ENCODE data around the gene TMEM63A. TPM values are rescaled to one million over a fixed set of nuclear protein-coding genes. Genes with fewer than 3 reads are reported as not detected.

Gene TMEM63A
- total RNA-seq, 2 donors from 2014 or later = 16.0 to 19.0 TPM

GRCh38 chr1:225820522-225821120, 61.6 kb downstream of the TMEM63A start:
- Histone ChIP-seq H3K9me3 (no peaks in the 10 kb centered on the region), H3K4me1 (peaks cover 0 to 66% of the 10 kb centered on the region in 2 donors), H3K36me3 (no peaks in the 10 kb centered on the region), H3K4me3 (no peak overlapping the region), H3K27ac (no peak overlapping the region), H3K27me3 (no peaks in the 10 kb centered on the region)
- TF ChIP-seq CTCF (IDR thresholded peaks at IDR 0.05) = no peak
- DNase-seq (ENCODE audit: low spot score) = no peak

- Histone ChIP-seq H3K9me3 (no peaks in the 10 kb centered on the region), H3K36me3 (no peaks in the 10 kb centered on the region), H3K4me3 (no peak overlapping the region), H3K4me1 (peaks cover 0 to 66% of the 10 kb centered on the region in 2 donors), H3K27ac (peak overlapping the region; percentile 39 to 52), H3K27me3 (no peaks in the 10 kb centered on the region)
- TF ChIP-seq CTCF (IDR thresholded peaks at IDR 0.05) = no peak
- no peak for DNase-seq (ENCODE audit: low spot score)
Observed at GRCh38 chr1:225819346-225820192, 62.6 kb downstream of the TMEM63A start.

DNA sequence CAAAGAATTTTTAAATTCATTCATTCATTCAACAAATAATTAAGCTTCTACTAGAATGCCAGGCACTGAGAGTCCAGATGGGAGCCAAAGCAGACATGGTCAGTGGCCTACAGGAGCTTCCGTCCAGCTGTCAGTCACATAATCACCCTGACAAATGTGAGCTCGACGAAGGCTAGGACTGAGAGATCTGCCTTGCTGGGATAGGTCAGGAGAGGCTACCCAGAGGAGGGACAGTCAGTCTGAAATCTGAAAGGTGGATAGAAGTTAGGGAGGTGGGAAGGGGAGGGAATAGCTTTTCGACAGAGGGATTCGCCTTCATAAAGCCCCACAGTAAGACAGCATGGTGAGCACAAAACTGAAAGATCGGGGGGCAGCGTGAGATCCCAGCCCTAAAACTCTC, 64.0 kb downstream of the TMEM63A start:
- TF ChIP-seq CTCF (IDR thresholded peaks at IDR 0.05) = no peak
- DNase-seq (ENCODE audit: low spot score) = no peak

DNA sequence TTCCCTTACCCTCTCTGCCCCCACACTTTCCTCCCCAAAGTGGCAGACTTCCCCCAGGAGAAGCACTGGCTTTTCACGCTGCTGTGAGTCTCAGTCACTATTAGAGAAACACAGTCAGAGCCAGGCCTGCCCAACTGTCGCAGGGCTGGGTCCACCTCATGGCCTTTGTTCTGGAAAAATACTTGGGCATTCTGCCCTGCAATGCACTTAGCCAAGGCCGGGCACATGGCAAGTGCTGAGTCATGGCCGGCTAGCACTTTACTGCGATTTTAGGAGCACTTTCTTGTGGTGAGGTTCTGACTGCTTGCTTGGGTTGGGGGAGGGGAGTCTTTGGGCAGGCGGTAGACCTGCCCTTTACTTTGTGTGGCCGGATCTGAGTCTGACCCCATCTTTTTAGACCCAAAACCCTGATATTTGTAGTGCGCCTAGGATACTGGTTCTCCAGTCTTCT, 64.5 kb downstream of the TMEM63A start:
- peak; percentile 95 for DNase-seq (ENCODE audit: low spot score)
- no peak overlapping the region for H3K4me3 ChIP-seq
- no peak for TF ChIP-seq CTCF (IDR thresholded peaks at IDR 0.05)
- no peaks in the 10 kb centered on the region for H3K9me3 ChIP-seq
- peaks cover 0 to 74% of the 10 kb centered on the region in 2 donors for H3K4me1 ChIP-seq
- no peaks in the 10 kb centered on the region for H3K36me3 ChIP-seq
- H3K27me3 ChIP-seq = no peaks in the 10 kb centered on the region
- H3K27ac ChIP-seq = peak overlapping the region; percentile 84 to 85

More for the DNA sequence above, 64.0 kb downstream of the TMEM63A start:
- H3K27me3 ChIP-seq = no peaks in the 10 kb centered on the region
- peaks cover 0 to 69% of the 10 kb centered on the region in 2 donors for H3K4me1 ChIP-seq
- no peaks in the 10 kb centered on the region for H3K36me3 ChIP-seq
- H3K9me3 ChIP-seq = no peaks in the 10 kb centered on the region
- H3K4me3 ChIP-seq = no peak overlapping the region
- H3K27ac ChIP-seq = peak overlapping the region; percentile 84 to 85

DNA sequence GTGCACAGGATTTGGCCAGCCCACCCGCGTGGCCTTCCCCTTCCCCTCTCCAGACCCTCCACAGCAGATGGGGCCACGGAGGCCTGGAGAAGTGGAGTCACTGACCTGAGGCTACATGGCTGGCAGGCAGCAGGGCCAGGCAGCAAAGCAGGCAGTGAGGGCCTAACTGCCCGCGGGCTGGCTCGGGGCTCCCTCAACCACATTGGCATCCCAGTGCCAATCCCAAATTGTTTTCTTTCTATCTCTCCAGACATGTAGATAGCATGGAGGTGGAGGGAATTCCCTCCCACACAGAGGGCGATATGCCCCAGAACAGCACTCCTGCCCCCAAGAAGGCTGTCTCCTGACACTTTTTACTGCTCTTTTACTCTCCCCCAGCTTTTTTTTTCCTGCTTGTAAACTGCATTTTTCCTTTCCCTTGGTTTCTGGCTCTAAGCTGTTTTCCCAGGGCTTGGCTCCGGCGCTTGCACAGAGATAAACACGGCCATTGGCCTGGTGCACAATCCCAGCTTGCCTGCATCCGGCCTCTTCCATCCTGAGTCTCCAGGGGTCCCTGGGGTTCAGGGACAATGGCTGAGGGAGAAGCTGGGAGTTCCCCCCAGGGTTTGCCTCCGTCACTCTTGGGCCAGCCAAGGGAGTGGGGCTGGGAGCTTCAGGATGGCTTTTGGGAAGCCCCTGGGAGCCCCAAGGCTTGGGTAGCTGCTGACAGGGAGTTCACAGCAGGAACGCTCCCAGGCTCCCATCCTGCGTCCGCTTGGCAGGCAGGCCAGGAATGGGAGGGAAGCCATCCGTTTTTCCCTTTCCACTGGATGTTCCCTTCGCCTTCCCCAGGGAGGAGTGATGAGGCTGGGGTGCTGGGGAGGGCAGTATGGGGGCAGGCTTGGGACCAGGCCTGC, 65.3 kb downstream of the TMEM63A start:
- TF ChIP-seq CTCF (IDR thresholded peaks at IDR 0.05) = no peak
- H3K9me3 ChIP-seq = no peaks in the 10 kb centered on the region
- peaks cover 0 to 82% of the 10 kb centered on the region in 2 donors for H3K4me1 ChIP-seq
- H3K4me3 ChIP-seq = peak overlapping the region in 1 of 2 donors; percentile 1
- no peaks in the 10 kb centered on the region for H3K36me3 ChIP-seq
- DNase-seq (ENCODE audit: low spot score) = peak; percentile 77
- H3K27ac ChIP-seq = peak overlapping the region; percentile 84 to 85
- no peaks in the 10 kb centered on the region for H3K27me3 ChIP-seq
